ENCODE measurements around the gene SORBS2. TPM values are rescaled to one million over a fixed set of nuclear protein-coding genes. Genes with fewer than 3 reads are reported as not detected.
A peak's percentile ranks its signal among the peaks of the same experiment; 100 is the strongest.

Gene SORBS2
- total RNA-seq, 4 donors from 2014 or later: 640 to 1,569 (median 1,016) TPM

DNA sequence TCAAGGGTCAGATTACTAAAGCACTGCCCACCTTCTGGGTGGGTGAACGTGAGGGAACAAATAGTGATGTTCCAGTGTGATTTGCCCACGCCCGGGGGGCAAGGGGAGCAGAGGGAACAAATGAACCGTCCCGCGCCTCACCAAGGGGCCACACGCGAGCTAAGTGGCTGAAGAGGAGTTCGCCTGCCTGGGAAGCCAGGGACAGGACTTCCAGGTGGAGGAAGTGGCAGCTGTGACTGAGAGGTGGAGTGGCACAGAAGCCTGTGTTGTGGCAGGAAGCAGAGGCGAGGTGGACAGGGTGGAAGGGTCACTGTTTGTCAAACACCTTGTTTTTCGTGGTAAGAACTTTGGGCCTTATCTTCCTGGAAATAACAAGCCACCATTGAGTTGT is 9.0 kb upstream of the SORBS2 start:
- Histone ChIP-seq H3K4me1 (peaks cover 0 to 12% (median 0%) of the 10 kb centered on the region in 3 donors), H3K9me3 (no peaks in the 10 kb centered on the region), H3K36me3 (no peaks in the 10 kb centered on the region), H3K27ac (no peak overlapping the region), H3K27me3 (no peaks in the 10 kb centered on the region), H3K4me3 (no peak overlapping the region)
- TF ChIP-seq POLR2A (IDR thresholded peaks at IDR 0.05): no peak
- TF ChIP-seq, protein P1, sequence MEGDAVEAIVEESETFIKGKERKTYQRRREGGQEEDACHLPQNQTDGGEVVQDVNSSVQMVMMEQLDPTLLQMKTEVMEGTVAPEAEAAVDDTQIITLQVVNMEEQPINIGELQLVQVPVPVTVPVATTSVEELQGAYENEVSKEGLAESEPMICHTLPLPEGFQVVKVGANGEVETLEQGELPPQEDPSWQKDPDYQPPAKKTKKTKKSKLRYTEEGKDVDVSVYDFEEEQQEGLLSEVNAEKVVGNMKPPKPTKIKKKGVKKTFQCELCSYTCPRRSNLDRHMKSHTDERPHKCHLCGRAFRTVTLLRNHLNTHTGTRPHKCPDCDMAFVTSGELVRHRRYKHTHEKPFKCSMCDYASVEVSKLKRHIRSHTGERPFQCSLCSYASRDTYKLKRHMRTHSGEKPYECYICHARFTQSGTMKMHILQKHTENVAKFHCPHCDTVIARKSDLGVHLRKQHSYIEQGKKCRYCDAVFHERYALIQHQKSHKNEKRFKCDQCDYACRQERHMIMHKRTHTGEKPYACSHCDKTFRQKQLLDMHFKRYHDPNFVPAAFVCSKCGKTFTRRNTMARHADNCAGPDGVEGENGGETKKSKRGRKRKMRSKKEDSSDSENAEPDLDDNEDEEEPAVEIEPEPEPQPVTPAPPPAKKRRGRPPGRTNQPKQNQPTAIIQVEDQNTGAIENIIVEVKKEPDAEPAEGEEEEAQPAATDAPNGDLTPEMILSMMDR (IDR thresholded peaks at IDR 0.05): no peak
- no peak for TF ChIP-seq EP300 (IDR thresholded peaks at IDR 0.05)
- no peak for TF ChIP-seq POLR2AphosphoS5 (IDR thresholded peaks at IDR 0.05)
- no peak for ATAC-seq
- WGBS, 2 donors (ENCODE audit: low coverage in 1 of 2): 84 to 88% methylated on average over 1 to 5 of the region's 11 CpGs

DNA sequence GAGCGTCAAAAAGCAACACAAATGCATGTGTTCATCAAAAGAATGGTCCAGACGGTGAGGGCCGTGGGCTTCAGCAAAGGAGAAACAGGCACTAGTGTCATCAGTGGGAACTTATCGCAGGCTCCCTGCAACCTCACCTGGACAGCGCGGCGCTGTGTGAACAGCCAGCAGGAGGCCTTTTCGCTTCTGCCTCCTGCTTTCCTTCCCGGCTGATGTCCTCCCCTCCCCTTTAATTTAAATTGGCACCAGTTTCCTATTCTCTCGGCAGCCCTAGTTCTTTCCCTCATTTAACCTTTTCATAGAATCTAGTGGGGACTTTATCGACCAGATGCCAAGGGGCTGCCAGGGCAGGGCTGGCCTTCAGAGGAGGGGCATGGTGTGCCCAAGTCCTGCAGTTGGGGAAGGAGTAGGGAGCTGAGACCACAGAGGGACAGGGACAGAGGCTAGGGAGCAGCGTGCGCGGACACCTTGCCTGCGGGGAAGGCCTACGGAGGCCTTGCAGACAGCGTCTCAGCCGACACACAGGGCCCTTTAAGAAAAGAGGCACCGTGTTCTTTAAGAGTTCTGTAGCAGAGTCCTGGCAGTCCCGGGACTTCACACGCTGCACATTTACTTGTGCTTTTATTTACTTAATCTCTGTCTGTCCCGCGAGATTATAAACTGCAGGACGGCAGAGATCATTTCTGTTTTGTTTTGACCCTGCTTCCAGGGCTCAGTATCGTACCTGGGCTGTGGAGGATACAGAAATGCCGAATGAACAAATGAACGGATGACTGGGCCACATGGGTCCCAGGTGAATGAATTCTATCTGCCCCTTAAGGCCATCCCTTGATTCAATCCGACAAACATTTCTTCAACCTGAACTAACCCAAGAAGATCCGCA is 8.4 kb upstream of the SORBS2 start:
- Histone ChIP-seq H3K9me3 (no peaks in the 10 kb centered on the region), H3K27ac (no peak overlapping the region), H3K36me3 (no peaks in the 10 kb centered on the region), H3K27me3 (no peaks in the 10 kb centered on the region), H3K4me1 (peaks cover 0 to 12% (median 0%) of the 10 kb centered on the region in 3 donors), H3K4me3 (no peak overlapping the region)
- 55 to 81% methylated on average over 12 to 17 of the region's 29 CpGs for whole genome bisulfite sequencing, 2 donors (ENCODE audit: low coverage in 1 of 2)
- no peak for ATAC-seq
- TF ChIP-seq, protein P1 (IDR thresholded peaks at IDR 0.05): no peak
- TF ChIP-seq POLR2A (IDR thresholded peaks at IDR 0.05) (no peak), POLR2AphosphoS5 (IDR thresholded peaks at IDR 0.05) (no peak), EP300 (IDR thresholded peaks at IDR 0.05) (no peak)

DNA sequence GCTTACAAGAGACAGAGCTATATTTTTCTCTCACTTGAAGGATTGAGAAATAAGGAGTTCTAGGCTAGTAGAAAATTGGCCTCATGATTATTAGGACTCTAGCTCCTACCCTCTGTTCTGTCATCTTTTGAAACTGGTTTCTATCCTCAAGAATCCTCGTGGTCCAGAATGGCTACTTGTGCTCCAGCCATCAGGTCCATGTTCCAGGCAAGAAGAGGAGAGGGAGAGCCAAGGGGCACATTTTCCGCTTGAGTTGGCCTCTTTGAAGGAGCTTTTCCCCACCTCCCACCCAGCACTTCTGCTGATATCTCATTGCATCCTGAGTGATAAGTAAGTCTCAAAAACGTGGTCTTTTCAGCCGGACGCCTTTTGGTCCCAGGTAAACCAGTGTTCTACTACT is 7.2 kb upstream of the SORBS2 start:
- 98 to 100% methylated on average over 1 to 5 of the region's 5 CpGs for WGBS, 2 donors (ENCODE audit: low coverage in 1 of 2)
- Histone ChIP-seq H3K4me1 (peaks cover 0 to 12% (median 0%) of the 10 kb centered on the region in 3 donors), H3K27me3 (no peaks in the 10 kb centered on the region), H3K27ac (no peak overlapping the region), H3K9me3 (no peaks in the 10 kb centered on the region), H3K4me3 (no peak overlapping the region), H3K36me3 (no peaks in the 10 kb centered on the region)
- no peak for ATAC-seq
- TF ChIP-seq, protein P1 (IDR thresholded peaks at IDR 0.05): no peak
- TF ChIP-seq EP300 (IDR thresholded peaks at IDR 0.05) (no peak), POLR2A (IDR thresholded peaks at IDR 0.05) (no peak), POLR2AphosphoS5 (IDR thresholded peaks at IDR 0.05) (no peak)

DNA sequence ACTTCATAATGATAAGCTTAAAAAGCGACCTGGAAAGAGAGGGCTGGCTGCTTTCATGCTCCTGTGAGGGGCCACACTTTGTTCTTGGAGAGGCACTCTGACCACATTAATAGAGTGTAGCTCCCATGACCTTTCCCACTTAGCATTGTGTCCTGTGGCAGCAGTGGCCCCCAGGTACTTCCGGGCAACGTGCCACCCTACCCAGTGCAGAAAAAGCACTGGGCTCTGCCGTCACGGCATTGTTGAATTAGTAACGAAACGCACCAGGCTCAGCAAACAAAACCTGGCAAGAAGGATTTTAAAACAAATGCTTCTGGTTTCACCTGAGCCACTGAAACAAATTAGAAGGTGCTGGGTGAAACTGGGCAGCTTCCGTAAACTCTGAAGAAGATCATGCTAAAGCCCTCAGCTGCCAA is 5.4 kb upstream of the SORBS2 start:
- peak overlapping the region in 2 of 4 donors; percentile 16 to 55 for H3K27ac ChIP-seq
- 41 to 50% methylated on average over 3 to 7 of the region's 8 CpGs for WGBS, 2 donors (ENCODE audit: low coverage in 1 of 2)
- no peaks in the 10 kb centered on the region for H3K36me3 ChIP-seq
- no peak overlapping the region for H3K4me3 ChIP-seq
- TF ChIP-seq EP300 (IDR thresholded peaks at IDR 0.05) (no peak), POLR2AphosphoS5 (IDR thresholded peaks at IDR 0.05) (no peak), POLR2A (IDR thresholded peaks at IDR 0.05) (no peak)
- TF ChIP-seq, protein P1 (IDR thresholded peaks at IDR 0.05): no peak
- H3K9me3 ChIP-seq: no peaks in the 10 kb centered on the region
- H3K4me1 ChIP-seq: peaks cover 0 to 12% (median 0%) of the 10 kb centered on the region in 3 donors
- ATAC-seq: peak; percentile 39
- no peaks in the 10 kb centered on the region for H3K27me3 ChIP-seq

DNA sequence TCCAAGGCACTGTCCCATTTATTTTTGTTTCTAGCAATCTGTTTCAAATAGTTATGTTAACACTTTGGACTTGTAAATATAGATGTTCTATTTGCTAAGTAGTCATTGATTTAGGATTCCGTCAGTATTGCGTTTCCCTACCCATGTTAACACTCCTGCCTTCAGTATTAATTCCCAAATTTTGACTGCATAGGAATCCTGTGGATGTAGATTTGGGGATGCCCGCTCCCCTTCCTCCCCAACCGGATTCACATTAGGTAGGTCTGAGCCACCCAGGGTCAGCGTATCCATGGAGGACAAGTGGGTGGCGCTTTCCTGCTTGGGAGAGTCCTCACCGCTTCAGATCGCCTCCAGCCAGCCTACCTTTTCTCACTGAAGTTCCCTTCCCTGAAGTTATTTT is 1.1 kb upstream of the SORBS2 start:
- H3K27ac ChIP-seq: no peak overlapping the region
- no peak for TF ChIP-seq EP300 (IDR thresholded peaks at IDR 0.05)
- no peak for TF ChIP-seq POLR2A (IDR thresholded peaks at IDR 0.05)
- no peak for TF ChIP-seq POLR2AphosphoS5 (IDR thresholded peaks at IDR 0.05)
- TF ChIP-seq, protein P1 (IDR thresholded peaks at IDR 0.05): no peak
- no peak overlapping the region for H3K4me3 ChIP-seq
- no peak for ATAC-seq
- H3K9me3 ChIP-seq: no peaks in the 10 kb centered on the region
- H3K4me1 ChIP-seq: peaks cover 0 to 12% (median 0%) of the 10 kb centered on the region in 3 donors
- no peaks in the 10 kb centered on the region for H3K36me3 ChIP-seq
- 96% methylated on average over 4 to 6 of the region's 8 CpGs for WGBS, 2 donors (ENCODE audit: low coverage in 1 of 2)
- H3K27me3 ChIP-seq: no peaks in the 10 kb centered on the region

Data from gastroesophageal sphincter (tissue), 4 donors.